Measurements from ENCODE around the gene FAM177B.
A peak's percentile ranks its signal among the peaks of the same experiment; 100 is the strongest.

FAM177B gene

DNA sequence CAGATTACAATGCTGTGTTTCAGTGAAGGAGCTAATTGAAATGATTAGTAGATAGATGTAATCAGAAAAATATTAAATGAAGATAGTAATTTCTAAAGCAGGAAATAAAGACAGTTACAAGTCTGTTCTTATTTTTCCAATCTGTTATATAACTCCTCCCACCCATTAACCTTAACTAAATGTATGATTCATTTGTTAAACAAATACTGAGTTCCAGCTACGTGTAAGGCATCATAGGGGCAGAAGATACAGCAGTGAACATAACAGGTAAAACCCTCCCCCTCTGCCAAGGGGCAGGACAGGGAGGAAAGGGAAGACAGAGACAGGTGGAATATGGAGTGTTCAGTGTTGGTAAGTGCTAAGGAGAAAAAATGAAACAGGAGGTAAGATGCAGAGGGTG lies at the start of gene FAM177B:
TSS of gene FAM177B (plus strand) at position 231 of the 400 bp plus-strand sequence. CDS start 9,344 bp downstream, outside the sequence.
- no peak for DNase-seq

DNA sequence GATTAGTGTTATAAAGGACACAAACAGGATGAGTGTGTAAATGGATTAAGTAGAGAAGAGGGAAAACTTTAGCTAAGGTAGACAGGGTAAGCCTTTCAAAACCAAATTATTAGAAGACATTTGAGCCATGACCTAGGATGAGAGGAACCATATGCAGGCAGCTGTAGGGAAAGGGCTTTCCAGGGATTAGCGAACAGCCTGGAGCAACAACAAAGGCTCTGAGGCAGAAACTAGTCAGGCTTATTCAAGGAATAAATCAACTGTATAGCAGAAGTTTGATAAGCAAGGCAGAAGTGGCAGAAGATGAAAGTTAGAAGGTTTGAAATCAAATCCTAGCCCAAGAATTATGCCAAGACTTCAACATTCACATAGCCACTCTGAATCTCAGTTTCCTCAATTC lies 46.0 kb upstream of the FAM177B start:
- no peak for DNase-seq

DNA sequence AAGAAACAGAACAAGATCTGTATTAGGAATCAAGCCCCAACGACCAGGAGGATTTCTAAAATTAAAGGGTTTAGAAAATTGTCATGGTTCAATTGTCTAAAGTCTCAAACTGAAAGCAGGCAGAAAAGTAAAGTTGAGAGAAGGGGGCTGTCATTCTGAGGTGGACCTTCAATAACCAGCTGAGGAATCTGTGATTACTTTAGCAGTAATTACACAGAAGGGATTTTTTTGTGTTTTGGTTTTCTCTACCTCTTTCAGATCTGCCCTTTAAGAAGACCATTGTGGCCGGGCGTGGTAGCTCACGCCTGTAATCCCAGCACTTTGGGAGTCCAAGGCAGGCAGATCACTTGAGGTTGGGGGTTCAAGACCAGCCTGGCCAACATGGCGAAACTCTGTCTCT lies 42.1 kb upstream of the FAM177B start:
- DNase-seq = no peak

DNA sequence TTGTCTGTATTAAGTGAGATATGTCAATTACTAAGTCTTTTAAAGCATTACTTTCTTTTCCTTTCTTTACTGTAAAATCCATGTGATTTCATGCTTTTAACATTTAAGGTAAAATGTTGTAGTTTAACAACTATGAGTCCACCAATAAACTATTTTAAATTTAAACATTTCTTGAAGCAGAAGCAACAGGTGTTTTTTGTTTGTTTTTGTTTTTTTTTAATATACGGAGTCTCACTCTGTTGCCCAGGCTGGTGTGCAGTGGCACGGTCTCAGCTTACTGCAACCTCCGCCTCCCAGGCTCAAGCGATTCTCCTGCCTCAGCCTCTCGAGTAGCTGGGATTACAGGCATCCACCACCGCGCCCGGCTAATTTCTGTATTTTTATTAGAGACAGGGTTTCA lies 40.3 kb upstream of the FAM177B start:
- DNase-seq = no peak

DNA sequence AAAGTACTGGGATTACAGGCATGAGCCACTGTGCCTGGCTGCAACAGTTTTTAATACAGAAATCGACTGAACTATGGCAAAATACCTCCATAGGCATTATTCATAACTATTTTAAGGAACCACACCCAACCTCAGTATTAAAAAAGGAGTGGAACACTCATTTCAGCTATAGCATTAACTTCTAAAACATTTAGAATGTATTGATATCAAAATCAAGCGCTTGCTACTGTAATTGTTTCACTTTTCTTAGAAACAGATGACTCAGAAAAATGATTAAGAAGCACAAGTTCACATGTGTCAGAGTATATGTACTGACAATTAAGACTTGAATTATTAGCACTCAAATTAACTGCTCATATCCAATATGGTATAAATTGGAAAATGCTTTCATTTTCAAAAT lies 39.8 kb upstream of the FAM177B start:
- DNase-seq = no peak

DNA sequence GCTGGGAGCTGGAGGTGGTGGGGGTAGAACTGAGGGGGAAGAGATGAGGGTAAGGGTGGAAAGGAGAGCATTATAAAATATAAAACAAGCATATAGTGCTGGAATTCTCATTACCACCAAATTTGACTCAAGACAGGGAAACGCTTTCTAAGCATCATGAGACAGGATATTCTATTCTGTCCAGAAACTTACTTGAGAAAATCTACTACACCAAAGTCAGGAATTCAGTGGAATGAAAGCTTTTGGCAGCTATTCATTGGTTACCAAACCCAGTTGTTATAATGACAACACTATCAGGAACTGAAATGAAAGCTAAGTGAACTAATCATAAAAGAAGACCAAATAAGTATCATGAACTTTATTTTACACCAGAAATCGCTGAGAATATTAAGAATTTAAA lies 39.2 kb upstream of the FAM177B start:
- no peak for DNase-seq

DNA sequence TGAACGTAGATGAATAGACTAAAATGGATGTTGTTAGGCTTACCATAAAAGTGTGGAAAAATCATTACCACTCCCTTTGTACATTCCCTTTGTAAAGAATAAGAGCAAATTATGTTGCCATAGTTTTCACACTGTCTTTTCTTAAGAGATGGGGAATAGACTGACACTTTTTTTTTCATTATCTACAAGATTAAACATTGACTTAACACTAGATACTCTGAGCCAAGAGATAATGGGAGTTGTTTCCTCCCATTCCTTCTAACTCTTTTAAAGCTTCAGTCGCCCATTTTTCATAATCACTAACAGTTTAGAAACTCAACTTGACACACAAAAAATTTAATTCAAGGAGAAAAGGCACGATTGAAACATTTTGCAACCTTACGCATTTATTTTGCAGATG lies 34.8 kb upstream of the FAM177B start:
- no peak for DNase-seq

DNA sequence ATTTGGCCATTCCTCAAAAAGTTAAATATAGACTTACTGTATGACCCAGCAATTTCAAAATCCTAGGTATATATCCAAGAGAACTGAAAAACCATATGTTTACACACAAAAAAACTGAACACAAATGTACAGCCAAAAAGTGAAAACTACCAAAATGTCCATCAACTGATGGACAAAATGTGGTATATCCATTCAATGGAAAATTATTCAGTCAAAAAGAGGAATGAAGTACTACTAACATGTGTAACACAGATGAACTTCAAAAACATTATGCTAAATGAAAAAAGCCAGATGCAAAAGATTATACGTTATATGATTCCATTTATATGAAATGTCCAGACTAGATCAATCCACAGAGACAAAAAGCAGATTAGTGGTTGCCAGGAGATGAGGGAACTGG lies 32.7 kb upstream of the FAM177B start:
- no peak for DNase-seq

DNA sequence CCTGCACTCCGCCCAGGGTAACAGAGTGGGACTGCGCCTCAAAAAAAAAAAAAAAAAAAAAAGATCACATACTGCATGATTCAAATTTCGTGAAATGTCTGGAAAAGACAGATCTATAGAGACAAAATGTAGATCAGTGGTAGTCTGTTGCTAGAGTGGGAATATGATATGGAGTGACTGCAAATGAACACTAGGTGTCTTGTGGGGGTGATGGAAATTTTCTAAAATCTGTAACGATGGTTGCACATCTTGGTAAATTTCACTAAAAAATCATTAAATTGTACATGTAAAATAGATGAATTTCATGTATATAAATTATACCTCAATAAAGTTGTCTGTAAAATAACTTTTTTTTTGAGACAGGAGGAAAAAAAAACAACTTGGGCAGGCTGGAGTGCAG lies 30.2 kb upstream of the FAM177B start:
- DNase-seq = no peak

DNA sequence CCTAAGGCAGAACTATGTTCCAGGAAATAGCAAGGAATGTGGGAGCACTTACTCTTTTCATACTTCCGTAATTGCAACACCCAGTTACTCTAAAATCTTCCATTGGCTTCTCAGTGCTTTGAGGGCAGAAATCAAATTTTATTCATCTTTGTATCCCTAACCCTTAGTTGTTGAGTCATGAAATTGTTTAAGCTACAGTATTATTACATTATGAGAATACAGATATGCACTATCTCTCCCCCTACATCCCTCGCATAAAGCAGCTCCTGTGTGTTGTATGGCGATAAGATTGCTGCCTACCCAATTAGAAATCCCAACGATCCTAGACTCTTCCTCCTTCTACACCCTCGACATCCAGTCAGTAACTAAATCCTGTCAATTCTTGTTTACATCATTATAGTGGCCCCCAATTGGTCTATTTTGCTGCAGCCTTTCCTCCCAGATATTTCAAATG lies 27.3 kb upstream of the FAM177B start:
- no peak for DNase-seq

DNA sequence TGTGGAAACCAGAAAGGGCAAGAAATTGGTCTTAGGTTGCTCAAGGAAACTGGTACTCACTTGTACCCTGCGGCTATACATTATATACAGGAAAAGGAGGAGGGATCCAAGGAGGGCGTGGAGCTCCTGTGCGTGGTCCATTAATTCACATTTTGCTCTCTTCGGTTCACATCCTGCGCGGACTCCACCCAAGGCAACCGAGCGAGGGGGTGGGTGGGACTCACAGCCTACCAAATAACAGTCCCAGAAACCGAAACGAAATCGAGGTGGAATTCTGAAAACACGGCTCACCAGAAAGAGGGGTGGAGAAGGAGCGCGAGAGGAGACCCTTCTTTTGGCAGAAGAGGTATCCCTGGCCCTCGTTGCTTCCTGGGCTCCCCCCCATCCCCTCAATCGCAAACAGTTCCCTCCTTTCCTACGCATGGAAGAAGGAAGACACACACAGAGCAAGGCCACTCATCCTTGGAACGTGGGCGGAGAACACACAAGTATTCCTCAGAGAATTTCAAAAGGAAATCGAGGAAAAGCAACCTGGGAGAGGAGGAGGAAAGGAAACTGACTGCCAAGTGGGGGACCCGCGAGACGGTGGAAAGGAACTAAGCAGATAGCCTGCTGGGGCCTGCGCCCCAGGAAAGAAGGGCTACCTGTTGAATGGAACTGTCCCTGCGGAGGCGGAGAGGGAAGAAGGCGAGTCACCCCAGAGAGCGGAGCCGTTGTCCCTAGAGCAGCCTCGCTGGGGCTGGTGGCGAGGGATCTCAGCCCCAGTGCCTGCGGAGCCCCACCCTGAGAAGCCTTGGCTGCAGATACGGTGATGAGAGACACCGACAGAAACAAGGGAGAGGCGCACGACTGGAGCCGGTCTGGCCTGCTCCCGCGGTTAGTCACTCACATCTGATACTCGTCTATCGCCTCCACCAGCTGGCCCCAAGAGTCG lies 25.4 kb upstream of the FAM177B start:
- peak; percentile 35 for DNase-seq

DNA sequence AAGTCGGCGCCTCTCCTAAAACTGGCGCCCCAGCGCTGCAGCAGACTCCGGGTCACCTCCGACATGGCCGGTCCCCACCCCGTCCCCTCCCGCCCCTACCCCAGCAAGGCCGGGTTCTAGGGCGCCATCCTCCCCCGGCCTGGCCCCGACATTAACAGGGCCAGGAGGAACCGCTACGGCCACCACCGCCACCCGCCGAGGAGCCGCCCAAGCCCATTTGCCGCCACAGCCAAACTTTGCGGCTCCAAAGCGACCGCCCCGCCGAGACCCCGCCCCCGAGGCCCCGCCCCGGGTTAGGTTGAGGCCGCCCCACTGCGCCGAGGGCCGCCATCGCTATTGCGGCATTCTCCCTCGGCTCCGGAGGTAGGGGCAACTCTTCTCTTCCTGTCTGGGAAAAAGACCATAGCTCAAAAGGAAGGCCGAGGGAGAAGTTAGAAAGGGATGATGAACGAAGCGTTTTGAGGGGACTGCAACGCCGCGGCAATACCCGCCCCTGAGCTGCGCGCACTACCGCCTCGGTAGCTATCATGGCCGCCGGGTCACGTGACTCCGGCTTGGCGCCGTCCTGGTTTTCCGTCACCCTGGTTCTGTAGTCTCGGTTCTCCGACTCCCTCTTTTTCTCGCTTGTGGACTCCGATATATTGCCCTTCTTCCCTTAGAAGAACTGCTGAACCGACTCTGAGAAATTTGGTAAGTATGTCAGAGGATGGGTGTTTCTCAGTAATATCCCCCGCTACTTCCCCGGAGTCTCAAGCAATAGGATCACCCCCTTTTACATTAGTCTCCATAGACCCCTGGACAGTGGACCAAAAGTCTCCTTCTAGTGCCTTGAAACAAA lies 24.5 kb upstream of the FAM177B start, which contains the start of the genes AIDA and BROX:
TSS of gene AIDA (minus strand) at position 239 of the 838 bp plus-strand sequence. CDS start at position 65, 174 bp downstream.
TSS of gene BROX (plus strand) at position 312 of the 838 bp plus-strand sequence. CDS start 3,136 bp downstream, outside the sequence.
- peak; percentile 59 for DNase-seq

DNA sequence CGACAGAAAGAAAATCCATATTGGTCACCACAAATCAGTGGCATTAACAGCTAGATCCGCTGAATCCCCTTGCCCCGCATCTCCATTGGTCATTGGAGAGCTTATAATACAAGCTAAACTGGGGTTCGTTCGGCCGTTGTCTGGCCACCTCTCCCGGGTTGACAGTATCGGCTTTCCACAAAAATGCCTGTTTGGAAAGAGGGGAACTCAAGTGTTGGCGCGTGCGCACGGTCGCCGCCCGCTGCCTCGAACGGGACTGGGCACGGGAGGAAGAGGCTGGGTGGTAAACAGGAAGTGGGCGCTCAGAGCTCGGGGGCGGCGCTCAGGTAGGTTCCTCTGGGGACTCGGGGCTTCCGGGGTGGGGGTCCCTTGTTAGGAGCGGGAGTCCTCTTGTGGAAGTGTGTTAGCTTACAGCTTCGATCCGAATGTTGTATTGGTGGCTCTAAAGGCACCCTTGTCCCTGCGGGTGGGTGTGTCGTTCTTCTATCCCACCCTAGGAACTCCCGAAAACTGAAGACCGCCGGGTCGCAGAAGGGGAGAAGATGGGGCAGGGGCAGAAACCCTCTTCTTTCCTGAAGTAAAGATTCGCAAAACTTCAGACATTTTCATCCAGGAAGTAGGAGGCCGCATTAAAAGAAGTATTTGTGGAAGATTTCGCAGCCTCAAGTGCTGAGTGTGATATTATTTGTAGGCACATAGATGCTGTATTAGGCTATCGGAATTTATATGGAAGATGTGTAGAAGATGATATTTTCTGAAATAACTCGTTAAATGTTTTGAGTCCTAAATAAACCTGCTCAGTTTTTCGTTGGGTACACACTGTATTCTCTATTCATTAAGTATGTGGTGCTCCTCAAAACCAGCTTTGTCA lies 23.7 kb upstream of the FAM177B start:
- DNase-seq = peak; percentile 88

DNA sequence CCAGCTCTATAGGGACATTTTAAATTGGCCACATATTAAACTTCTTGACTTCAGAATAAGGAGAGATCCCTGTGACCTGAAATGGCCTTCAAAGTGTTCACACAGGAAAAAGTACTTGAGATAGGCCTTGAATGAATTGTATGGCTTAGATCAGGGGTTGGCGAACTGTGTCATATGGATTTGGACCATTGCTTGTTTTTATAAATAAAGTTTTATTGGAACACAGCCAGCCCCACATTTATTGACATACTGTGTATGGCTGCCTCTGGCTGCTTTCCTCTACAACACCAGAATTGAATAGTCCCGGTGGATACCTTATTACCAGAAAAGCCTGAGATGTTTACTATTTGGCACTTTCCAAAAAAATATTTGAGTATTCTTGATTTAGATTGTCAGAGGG lies 20.6 kb upstream of the FAM177B start:
- no peak for DNase-seq

DNA sequence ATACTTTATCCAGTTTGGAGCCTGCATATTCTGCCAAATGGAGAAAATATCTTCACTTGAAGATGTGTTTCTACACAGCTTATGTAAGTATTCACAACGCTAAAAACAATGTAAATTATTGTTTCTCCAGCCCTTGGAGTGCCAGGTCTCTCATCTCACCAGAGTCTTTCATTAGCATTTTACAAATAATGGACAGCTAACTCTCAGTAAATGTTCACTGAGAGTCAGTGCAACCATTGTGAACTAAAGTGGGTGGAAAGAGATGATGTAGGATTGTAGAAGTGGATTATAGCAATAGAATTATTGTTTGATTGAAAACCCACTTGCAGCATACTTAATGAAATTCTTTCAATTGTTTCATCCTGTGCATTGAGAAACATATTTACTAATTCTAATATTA lies 8.3 kb upstream of the FAM177B start:
- no peak for DNase-seq

DNA sequence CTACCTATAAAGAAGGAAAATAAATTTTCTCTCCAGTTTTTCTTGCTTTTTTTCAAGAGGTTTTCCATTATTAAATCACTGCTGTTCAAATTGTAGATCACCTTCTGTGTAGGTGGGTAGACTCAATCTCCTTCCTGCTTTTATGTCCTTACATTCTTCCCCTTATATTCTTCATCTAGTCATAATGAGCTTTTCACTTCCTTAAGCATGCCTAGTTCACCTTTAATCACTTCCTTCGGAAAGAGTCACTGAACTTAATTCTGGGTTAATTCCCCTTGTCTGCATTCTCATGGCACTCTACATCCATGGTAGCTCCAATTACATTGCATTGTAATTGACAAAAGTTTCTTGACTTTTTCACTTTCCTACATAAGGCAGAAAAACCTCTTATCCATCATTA lies 6.1 kb upstream of the FAM177B start:
- no peak for DNase-seq

DNA sequence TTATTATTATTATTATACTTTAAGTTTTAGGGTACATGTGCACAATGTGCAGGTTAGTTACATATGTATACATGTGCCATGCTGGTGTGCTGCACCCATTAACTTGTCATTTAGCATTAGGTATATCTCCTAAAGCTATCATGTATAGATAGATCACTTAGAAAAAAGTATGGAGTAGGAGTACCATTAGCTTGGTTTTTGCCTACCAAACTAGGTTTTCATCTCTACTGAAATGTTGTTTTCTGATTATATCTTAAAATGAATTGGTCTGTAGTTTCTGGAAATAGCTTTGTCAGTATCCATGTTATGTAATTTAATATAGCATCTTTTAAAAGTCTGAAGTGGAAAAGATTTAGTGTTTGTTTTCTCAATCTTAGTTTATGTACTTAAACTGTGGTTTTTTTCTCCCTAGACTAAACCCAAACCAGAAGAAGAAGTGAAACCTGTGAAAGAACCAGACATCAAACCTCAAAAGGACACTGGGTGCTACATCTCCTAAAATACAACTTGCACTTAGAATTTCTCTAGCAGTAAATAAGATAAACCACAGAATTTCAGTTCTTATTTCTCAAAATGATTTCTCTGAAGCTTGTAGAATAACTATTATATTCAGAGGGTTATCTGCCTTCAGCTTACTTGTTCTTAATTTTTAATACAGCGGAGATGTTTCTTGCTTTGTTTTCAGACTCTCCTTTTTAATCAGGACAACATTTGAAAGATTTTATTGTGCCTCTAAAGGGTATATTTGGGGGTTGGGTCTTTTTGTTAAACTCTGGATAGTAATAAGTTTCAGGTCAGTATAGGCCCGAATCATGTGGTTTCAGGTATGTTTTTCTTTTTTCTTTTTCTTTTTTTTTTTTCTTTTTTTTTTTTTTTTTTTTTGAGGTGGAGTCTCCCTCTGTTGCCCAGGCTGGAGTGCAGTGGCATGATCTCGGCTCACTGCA lies 4.5 kb upstream of the FAM177B start:
- DNase-seq = no peak

DNA sequence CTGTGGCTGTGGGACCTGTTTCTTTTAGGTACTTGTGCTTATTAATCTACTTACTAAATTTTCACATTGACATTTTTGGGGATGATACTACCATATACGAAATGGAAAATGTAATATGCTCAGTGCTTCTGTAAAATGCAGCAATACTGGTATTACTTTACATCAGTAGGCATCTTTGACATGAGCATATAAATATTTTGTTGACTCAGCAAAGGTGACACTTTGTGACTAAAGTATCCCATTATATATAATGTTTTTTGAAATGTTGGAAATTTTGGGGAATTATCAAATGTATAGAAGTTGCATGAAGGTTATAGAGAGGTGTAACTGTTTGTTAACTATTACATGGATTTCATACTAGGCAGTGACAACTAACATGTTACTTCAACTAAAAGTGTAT lies 2.3 kb upstream of the FAM177B start:
- DNase-seq = no peak

DNA sequence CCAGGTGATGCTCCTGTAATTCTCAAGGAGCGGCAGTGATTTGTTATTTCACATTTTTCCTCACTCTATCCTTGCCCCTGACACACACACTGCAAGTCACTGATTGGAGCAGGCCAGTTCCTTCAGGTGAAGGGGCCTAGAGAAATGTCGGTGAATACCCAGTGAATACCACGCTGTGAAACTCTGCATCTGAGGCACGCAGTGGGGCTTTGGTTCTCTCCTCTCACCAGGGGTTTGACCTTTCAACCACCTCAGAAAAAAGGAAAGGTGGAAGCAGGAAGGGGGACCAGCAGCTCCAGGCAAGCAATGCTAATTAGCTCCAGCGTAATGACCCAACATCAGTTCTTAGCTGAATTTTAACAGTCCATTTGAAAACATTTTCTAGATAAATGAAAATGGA lies 532 bp upstream of the FAM177B start:
- DNase-seq = no peak

DNA sequence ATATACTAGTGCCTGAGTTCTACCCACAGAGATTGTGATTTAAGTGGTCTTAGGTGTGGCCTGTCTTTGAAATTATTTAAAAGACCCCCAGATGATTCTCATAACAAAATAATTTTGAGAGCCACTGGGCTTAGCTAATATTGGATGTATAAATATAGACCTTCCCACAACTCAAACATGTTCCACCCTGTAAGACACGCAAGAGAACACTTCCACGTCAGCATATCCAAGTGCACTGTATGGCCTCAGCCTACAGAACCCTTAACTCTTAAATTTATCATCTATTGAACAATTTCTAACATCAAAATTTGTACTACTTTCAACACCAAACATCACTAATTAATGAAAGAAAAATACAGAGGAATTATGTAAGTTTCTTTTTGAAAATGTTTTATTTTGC lies 2.5 kb downstream of the FAM177B start:
- DNase-seq = no peak

DNA sequence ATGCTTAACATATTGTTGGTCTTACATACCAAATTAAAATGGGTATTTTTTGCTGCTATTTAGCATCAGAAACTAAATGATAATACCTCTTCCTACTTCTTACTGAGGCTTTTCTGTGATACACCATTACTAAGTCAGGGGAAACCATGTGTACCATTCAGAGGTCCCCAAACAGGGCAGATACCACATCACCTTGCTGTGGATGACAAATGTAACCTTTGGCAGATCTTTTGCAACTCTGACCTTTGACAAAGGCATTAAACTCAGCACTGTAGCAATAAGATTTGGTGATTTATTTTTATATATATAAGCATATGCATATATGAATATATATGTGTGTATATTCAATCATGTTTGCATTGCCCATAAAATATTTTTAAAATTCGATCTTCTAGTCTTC lies 2.9 kb downstream of the FAM177B start:
- no peak for DNase-seq

Measured in GF-D8 (cell line).